ENCODE data around the gene GPR179. TPM values are rescaled to one million over a fixed set of nuclear protein-coding genes. Genes with fewer than 3 reads are reported as not detected.

Gene GPR179
- total RNA-seq, 1 experiment from 2014 or later: not detected

DNA sequence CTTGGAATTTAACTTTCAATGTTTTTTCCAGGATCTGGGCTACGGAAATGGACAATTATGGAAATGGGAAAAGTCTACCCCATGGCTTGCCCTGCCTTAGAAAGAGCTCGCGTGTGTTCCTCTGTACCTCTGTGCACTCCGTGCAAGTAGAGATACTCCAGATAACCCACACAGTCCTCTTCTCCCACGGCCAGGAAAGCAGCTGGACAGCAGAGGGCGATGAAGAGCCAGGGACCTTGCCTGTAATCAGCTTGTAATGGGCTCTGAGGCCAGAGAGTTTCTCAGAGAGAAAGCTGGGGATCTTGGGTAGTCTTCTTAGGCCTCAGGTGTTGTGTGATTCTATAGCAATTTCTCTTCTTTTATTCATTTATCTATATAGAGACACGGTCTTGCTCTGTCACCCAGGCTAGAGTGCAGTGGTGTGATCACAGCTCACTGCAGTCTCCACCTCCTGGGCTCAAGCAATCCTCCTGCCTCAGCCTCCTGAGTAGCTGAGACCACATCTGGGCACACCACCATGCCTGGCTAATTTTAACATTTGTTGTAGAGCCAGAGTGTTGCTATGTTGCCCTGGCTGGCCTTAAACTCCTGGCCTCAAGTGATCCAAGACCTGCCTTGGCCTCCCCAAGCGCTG, 5.5 kb upstream of the GPR179 start:
- peak; percentile 71 for DNase-seq (ENCODE audit: low read depth)

DNA sequence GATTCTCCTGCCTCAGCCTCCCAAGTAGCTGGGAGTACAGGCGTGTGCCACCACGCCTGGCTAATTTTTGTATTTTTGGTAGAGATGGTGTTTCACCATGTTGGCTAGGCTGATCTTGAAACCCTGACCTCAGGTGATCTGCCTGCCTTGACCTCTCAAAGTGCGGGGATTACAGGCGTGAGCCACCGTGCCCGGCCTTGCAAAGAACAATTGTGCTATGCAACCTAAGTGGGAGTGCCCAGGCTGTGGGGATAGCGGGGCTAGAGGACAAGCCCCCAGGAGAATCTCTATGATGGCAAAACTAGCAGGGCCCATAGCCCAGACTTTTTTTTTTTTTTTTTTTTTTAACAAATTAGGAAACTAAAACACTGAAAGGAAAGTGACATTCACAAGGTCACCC, 2.0 kb upstream of the GPR179 start:
- DNase-seq (ENCODE audit: low read depth): no peak

DNA sequence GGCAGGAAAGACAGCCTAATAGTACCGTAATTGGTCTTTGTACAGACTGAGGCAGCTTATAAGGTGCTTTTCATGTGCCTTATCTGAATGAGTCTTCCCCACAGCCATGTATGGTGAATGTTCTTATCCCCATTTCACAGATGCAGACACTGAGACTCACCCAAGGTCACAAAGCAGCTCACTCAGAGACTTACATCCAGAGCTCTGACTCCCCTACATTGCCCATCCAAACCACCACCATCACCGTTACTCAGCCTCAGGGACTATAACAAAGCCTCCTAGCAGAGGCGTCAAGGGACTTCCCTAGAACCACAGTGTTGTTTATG, 627 bp upstream of the GPR179 start:
- no peak for DNase-seq (ENCODE audit: low read depth)

DNA sequence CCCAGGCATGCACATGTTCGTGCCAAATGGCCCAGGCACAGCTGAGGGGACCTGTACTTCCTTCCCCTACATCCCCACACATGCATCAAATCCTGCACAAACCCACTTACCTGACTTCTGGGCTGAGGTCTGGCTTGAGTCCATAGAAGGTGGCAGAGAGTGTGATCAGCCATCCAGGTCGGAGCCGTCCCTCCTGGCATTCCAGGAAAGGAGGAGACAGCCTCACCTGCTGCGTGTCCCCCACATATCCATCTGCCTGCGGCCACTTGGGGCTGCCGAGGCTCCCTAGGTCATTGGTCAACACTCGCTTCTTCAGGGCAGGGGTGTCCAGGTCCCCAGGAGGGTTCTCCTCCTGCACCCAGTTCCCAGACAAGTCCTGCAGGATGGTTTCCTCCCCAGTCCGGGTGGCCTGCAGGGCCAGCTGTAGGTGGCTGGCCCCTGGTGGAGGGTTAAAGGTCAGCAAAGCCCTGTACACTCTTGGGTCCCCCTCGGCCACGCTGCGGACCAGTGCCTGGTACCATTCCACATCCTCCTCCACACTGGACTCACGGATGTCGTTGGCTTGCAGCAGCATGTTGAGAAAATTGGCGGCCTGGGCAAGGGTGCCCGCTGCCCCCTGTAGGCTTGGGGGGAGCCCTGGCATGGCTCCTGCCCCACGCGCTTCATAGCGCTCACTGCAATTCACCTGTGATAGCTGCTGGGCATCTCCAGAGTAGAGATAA, 709 bp downstream of the GPR179 start:
- DNase-seq (ENCODE audit: low read depth): no peak

DNA sequence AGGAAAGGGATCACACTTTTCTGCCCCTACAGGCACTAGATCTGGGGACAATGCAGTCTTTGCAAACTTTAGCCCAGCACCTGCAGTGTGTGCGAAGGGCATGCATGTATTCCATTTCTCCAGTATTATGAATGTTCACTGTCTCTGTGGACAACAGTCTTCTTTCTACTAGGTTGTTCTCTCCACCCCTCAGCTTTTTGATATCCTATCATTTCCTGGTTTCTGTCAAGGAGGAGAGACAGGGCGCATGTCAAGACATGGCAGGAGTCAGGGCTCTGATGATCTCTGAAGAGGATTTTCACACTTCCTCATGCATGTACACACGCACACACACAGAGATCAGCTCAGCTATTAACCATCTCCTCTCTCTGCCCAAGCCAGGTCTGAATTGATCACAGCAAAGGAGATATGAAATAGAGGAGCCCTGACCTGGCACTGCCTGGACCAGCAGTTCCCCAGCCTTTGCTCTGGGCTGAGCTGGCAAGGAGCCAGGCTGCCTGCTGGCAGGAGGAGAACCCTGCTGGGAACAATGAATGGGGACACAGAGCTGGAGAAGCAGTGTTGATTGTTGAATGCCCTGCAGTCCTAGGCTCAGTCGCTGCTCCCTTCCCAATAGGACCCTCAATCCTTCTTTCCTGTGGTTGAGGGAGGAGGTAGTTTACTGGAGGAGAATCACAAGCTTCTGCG, 2.6 kb downstream of the GPR179 start:
- peak; percentile 23 for DNase-seq (ENCODE audit: low read depth)

DNA sequence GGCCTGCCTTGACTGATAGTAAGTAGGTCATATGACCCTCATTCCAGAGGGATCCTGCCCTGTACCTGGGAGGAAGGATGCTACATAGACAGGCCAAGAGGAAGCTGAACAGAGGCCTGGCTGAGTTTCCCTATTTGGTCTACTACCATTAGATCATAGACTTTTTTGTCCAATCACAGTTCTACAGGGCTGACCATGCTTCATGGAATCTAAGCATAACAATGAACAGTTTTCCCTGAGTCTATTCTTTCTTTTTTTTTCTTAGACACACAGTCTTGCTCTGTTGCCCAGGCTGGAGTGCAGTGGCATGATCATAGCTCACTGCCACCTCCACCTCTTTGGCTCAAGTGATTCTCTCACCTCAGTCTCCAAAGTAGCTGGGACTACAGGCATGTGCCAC, 3.9 kb downstream of the GPR179 start:
- DNase-seq (ENCODE audit: low read depth): no peak

DNA sequence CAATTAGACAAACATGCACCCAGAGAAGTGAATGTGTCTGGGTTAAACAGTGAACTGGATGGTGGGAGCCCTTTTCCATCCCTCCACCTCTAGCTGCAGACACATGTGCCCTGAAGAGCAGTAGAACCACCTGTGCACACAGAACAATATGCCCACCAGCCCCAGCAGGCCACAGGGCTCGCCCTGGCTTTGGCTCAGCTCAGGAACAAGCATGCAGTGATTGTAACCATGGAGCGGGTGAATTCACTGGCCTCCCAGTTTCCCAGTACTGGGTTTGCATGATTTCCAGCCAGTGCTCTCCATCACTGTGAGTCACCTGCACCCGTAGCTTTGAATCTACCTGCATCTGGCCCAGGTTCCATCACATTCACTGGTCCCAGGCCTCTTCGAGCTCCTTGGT, 5.2 kb downstream of the GPR179 start:
- no peak for DNase-seq (ENCODE audit: low read depth)

DNA sequence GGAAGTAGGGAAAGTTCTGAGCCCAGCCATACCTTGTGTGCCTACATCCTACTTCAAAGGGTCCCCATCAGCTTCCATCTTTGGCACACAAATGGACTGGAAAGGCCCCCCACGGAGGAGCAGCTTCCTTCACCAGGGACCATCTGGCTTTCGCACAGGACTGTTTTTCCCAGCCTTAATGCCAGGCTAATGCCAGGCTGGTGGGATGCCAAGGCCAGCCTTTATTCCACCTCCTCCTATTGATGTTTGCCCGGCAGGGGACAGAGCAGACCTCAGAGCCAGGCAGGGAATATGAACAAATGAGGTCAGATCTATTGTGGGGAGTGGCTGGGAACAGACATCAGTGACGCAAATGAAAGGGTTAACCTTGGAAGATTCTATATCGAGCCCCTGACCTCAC, 5.7 kb downstream of the GPR179 start:
- no peak for DNase-seq (ENCODE audit: low read depth)

DNA sequence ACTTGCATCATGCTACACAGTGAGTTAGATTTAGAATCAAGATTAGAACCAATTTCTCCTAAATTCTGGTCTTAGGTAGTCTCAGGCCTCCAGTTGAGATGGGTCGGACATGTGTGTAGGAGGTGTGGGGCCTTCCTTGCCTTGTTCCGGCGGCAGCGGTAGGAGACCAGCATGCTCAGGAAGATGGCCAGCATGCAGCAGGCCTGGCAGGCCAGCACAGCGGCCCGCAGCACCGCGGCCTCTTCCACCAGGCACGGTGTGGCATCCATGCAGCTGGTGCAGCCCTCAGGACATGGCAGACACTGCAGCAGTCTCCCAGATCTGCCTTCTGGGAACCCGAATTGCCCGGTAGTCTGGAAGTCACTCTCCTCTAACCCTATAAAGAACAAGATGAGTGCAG, 6.9 kb downstream of the GPR179 start:
- no peak for DNase-seq (ENCODE audit: low read depth)

DNA sequence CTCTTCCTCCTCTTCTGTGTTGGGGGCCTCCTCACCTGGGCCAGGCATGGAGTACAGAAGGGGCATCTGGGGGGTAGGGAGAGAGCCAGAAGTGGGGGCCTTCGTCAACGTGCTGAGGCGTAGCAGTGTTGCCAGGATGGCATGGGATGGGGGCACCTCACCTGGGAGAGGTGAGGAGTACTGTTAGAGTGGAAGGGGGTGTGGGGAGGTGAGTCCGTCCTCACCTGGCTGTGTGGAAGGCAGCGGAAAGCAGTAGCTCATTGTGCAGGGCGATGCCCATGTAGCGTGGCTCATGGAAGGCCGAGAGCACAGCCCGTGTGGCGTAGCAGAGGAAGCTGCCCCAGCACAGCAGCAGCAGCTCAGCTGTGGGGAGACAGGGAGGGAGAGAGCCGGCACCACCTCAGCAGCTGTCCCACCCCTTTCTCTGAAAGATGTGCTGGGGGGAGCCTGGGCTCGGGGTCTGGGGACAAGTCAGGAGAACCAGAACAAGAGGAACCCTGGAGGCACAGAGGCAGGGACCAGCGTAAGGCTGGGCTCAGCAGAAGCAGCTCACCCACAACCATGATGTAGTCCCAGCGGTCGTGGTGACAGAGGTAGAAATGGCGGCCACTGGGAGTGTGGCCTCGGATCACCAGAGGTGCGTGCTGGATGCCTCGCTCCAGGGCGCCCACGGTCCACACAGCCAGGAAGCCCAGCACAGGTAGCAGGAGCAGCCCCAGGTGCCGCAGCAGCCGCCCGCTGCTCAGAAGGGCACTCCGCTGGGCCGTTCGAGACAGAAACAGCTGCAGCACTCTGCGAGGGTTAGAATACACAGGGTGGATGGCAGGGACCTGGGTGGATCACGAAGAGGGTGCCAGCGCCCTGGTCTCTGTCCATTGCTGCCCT, 9.0 kb downstream of the GPR179 start:
- DNase-seq (ENCODE audit: low read depth): no peak

DNA sequence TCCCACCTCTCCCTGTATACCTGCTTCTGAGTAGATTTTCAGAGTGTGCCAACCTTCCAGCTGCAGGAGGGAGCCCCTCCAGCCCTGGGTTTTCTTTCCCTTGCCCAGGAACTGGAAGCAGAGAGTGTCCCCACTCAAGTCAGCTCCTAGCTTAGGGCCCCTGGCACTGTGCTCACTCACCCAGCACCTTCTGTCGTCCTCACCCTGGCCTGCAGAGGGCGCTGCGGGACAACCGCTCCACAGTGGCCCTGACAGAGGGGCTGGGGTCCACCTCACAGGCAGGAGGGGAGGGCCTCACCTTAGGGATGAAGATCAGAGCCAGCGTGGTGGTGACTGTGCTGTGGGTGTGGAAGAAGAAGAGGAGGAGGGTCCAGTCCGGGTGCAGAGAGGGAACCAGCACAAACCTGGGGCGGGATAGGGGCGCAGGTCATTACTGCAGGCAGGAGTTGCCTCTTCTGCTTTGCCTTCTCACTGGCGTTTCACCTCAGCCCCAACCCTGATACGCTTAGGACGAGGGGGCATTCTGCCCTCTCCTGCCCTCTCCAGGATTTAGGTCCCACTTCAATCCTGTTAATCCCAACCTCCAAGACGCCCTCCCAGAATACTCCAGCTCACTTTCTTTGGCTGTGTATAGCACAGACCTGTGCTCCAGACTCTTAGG, 10.0 kb downstream of the GPR179 start:
- no peak for DNase-seq (ENCODE audit: low read depth)

DNA sequence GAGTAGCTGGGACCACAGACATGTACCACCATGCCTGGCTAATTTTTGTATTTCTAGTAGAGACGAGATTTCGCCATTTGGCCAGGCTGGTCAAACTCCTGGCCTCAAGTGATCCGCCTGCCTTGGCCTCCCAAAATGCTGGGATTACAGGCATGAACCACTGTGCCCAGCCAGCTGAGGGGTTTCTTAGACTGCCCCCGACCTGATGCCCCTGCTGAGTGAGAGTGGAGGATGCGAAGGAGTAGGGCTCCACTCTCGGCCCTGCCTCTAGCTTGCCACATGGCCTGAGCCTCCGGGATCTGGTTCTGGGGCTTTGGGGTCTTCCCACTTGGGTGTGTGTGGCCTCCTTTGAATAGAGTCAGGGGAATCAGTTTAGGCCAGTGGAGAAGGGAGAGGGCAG, 11.0 kb downstream of the GPR179 start:
- no peak for DNase-seq (ENCODE audit: low read depth)

DNA sequence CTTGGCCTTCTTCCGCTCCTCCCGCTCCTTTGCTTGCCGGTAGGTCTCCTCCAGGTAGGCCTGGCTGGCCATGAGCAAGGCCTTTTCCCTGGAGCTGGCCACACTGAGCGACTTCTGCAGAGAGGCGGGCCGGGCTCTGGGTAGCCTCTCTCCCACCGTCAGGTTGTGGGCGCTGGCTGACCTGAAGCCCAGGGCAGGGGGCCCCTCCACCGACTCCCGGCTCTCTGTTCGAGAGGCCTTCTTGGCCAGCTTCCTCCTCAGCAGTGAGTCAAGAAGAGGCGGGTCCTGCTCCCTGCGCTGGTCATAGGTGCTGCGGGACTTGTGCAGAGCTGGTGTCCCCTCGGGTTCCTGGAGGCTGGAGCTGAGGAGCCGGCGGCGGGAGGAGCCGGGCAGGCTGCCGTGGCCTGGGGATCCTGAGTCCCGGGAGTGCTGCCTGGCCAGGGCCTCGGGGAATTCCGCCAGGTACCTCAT, 12.8 kb downstream of the GPR179 start:
- DNase-seq (ENCODE audit: low read depth): no peak

DNA sequence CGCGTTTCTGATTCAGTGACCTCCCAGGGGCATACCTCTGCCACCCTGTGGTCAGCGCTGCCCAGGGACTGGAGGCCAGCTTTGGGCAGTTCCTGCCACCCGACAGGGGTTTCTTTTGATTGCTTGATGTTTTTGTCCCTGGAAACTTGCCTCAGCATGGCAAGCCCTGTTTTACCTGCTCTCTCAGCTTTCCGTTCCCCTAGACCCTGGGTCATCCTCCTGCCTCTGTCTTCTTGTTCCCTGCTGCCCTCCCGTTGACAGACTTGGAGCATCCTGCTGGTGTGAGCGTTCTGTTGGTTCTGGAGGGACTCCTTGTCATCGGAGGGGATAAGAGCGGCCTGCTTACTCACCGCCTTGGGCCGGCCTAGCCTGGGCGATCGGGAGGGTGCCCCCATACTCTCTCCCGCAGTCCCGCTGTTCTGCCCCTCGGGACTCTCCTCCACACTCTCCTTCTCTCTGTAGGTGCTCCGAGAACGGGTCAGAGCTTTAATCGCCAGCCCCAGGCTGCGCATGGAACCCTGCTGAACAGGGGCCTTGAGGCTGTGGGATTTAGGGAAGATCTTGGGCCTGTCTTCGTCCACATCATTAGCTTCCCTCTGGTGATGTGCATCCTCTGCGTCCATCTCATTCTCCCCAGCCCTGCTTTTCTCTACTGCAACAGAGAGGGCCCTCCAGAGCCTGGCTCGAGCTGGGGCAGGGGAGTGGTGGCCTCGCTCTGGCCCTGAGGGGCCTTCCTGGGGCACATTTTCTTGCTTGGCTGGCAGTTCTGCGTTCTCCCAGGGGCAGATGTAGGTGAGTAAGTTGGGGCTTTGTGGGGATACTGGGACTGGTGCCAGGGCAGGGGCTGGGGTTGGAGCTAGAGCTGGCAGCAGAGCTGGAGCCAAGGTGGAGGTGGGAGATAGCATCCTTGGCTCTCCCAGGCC, 13.7 kb downstream of the GPR179 start:
- no peak for DNase-seq (ENCODE audit: low read depth)

DNA sequence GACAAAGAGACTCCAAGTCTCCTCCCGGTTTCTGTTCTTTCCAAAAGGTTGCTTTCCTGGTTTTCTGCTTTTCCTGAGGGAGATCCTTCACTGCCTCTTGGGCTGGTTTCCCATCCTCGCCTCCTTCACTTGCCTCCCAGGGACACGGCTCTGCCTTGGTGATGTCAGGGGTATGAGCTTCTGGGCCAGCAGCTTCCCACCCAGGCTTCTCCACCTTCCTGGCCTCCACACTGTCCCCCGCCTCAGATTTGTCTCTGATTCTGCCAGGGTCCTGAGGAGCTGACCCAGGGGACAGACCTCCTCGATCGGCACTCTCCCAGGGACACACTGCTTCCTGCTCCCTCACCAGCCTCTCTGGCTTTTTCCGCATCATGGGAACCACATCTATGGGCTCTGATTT, 14.5 kb downstream of the GPR179 start:
- no peak for DNase-seq (ENCODE audit: low read depth)

DNA sequence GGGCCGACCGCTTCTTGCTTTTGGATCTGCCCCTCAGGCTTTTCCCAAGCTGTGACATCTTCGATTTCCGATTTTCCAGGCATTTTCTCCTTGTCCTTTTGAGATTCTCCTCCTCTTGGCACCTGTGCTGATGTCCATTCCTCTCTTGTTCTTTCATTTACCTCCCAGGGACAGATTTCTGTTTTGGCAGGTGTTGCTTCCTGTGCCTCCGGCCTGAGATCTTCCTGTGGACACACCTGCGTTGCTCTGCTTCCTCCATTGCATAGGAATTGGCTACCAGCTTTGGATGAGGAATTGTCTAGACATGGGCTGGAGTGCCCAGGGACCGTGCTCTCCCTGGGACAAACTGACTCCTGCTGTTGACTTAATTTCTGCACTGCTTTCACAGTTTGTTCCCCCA, 15.1 kb downstream of the GPR179 start:
- no peak for DNase-seq (ENCODE audit: low read depth)

DNA sequence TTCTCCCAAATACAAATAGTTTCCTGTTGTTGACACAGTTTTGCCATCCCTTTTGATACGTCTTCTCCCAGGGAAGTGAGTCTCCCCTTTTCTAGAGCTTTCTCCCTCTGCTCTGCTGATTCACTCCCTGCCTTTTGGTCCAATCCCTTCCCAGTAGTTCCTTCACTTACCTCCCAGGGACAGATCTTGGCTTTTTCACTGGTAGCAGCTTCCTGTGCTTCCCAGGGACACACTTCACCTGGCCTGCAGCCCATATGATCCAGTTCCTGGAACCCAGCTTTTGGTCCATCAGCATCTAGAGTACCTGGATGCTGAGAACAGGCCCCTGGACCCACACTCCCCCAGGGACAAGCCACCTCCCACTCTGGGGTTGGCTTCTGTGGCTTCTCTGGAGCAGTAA, 15.8 kb downstream of the GPR179 start:
- no peak for DNase-seq (ENCODE audit: low read depth)

DNA sequence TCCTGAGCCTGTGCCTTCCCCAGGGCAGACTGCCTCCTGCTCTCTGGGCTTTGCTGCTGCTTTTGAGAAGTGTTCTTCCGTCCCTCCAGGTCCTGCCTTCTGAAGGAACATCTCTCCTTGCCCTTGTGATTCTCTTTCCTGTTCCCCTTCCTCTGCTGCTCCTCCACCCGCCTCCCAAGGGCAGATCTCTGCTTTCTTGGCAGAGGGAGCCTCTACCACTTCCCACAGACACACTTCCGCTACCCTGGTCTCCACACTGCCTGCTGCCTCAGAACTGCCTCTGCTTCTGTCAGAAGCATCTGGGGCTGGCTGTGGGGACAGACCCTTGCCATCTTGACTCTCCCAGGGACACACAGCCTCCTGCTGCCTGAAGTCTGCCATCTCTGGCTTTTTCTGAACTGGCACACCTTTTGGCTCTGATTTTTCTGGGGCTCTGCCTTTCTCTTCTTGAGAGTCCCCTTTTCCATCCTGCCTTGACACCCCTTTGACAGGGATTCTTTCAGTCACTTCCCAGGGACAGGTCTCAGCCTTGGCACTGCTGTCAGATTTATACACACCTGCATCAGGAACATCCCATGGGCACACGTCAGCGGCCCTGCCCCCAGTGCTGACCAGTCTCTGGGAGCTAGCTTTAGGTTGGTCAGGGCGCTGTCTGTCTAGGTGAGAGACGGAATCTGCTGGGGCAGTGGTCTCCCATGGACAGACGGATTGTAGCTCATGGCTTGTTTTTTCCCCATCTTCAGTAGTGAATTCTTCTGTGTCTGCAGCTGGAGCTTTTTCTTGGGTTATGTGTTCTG, 16.6 kb downstream of the GPR179 start:
- DNase-seq (ENCODE audit: low read depth): no peak

DNA sequence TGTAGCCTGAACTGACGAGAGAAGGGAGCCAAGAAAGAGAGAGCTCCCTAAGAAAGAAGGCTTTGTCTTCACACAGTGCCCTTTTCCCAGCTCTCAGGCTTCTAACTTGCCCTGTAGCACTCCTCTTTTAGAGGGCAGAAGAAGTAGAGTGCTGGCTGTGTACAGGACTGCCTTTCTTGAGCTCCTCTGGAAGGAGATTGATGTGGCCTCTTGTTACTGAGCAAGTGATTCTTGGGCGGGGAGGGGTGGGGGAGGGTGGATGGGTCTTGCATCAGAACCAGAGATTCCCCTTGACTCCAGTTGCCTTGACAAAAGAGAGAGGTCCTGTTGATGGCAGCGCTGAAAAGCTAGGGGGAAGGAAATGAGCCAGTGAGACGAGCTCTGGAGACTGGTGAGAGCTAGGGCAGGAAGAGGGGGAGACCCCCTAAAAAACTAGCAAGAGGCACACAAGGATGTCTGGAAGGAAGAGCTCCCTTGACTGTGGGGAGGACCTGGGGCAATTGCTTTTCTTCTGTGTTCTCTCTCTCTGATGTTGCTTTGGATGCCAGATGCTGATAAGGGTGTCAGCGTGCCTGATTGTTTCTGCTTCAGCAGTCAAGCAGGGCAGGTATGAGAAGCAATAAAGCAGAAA, 18.4 kb downstream of the GPR179 start:
- peak; percentile 34 for DNase-seq (ENCODE audit: low read depth)

All from RPMI7951 (cell line).